H1 (cell line): Measurements from ENCODE around the gene ATP11C. TPM values are rescaled to one million over a fixed set of nuclear protein-coding genes. Genes with fewer than 3 reads are reported as not detected.

Experiments used
- CTCF ChIA-PET: fragments of 300-600 bp; sonication (Branson Sonifier 250); formaldehyde crosslinking; loops from one replicate; lab custom pipeline; 2021; ENCODE audit not compliant: partially characterized antibody; lab: Charles Lee
- POLR2A ChIA-PET: fragments of 300-600 bp; sonication (Branson Sonifier 250); formaldehyde crosslinking; loops from one replicate; lab custom pipeline; 2021; ENCODE audit warnings: inconsistent platforms; ENCODE audit not compliant: partially characterized antibody; lab: Charles Lee
- DNase-seq, 2 experiments: peaks; one replicate each; pipeline versions ENCODE4 v3.0.0 to v3.0.0-alpha.2; 2010 to 2022; ENCODE audit warnings: low spot score in 2 of 2, low read depth in 1 of 2, mixed read lengths in 1 of 2
- FAIRE-seq: peaks from 2 replicates; lab custom pipeline; 2011; peaks lifted over from hg19 to GRCh38; lab: Jason Lieb, UNC
- H2AFZ ChIP-seq: 2 replicates; pipeline ENCODE4 v1.8.1; 2012; ENCODE audit warnings: low read length, inconsistent platforms
- H2AK5ac ChIP-seq: 2 replicates; pipeline ENCODE4 v1.6.1; 2013; ENCODE audit warnings: low read depth, low read length
- H2BK120ac ChIP-seq: replicated peaks from 2 replicates; pipeline ENCODE3; 2013; ENCODE audit warnings: low read depth, low read length, inconsistent platforms
- H2BK12ac ChIP-seq: 2 replicates; pipeline ENCODE4 v1.6.1; 2013; ENCODE audit warnings: low read depth, low read length
- H2BK15ac ChIP-seq: 2 replicates; pipeline ENCODE4 v1.6.1; 2013; ENCODE audit warnings: low read length
- H2BK20ac ChIP-seq: 2 replicates; pipeline ENCODE4 v1.6.1; 2013; ENCODE audit warnings: low read length
- H2BK5ac ChIP-seq: 2 replicates; pipeline ENCODE4 v1.6.1; 2013; ENCODE audit warnings: low read depth, low read length
- H3K14ac ChIP-seq: 2 replicates; pipeline ENCODE4 v1.6.1; 2013; ENCODE audit warnings: inconsistent platforms; ENCODE audit not compliant: insufficient read length
- H3K18ac ChIP-seq: 2 replicates; pipeline ENCODE4 v1.6.1; 2013; ENCODE audit warnings: low read length; ENCODE audit errors: extremely low read depth
- H3K23ac ChIP-seq: 2 replicates; pipeline ENCODE4 v1.6.1; 2013; ENCODE audit warnings: inconsistent platforms; ENCODE audit not compliant: insufficient read length
- H3K23me2 ChIP-seq: 2 replicates; pipeline ENCODE4 v1.6.1; 2013; ENCODE audit warnings: low read depth, low read length
- H3K27ac ChIP-seq: 2 replicates; pipeline ENCODE4 v1.6.1; 2011; ENCODE audit warnings: low read depth, low read length, inconsistent platforms
- H3K27me3 ChIP-seq, 4 experiments: replicated peaks in 1 of 4; 1 replicate in 1 of 4; 2 replicates in 3 of 4; pipeline versions ENCODE4 v1.6.1 to v1.8.1; 2011 to 2013; ENCODE audit warnings: low read length in 3 of 4, mild to moderate bottlenecking in 3 of 4, inconsistent platforms in 2 of 4, mixed read lengths in 2 of 4, moderate library complexity in 1 of 4; ENCODE audit not compliant: control insufficient read depth in 3 of 4, insufficient read depth in 3 of 4; ENCODE audit errors: extremely low read depth in 1 of 4
- H3K36me3 ChIP-seq, 4 experiments: 2 replicates each; pipeline versions ENCODE4 v1.6.1 to v1.8.1; 2011 to 2013; ENCODE audit warnings: mild to moderate bottlenecking in 4 of 4, low read length in 3 of 4, moderate library complexity in 2 of 4, control low read depth in 1 of 4, inconsistent platforms in 1 of 4; ENCODE audit not compliant: insufficient read depth in 4 of 4, control insufficient read depth in 2 of 4
- H3K4ac ChIP-seq: replicated peaks from 2 replicates; pipeline ENCODE3; 2013; ENCODE audit warnings: low read length, low read depth, mixed read lengths, inconsistent platforms; ENCODE audit not compliant: insufficient read length
- H3K4me1 ChIP-seq, 4 experiments: replicated peaks in 1 of 4; 1 replicate in 1 of 4; 2 replicates in 3 of 4; pipeline versions ENCODE4 v1.6.1 to v1.8.1; 2011 to 2013; ENCODE audit warnings: low read length in 3 of 4, inconsistent platforms in 2 of 4, mixed read lengths in 1 of 4; ENCODE audit not compliant: insufficient read depth in 4 of 4, control insufficient read depth in 3 of 4
- H3K4me2 ChIP-seq, 2 experiments: 2 replicates each; pipeline versions ENCODE4 v1.6.1 to v1.8.1; 2011 to 2013; ENCODE audit warnings: low read depth in 2 of 2, low read length in 2 of 2, control low read depth in 1 of 2, inconsistent platforms in 1 of 2, mild to moderate bottlenecking in 1 of 2; ENCODE audit not compliant: insufficient read depth in 1 of 2
- H3K4me3 ChIP-seq, 4 experiments: fragments of 200-600, 300-600 bp in 1 of 4; sonication (generic), shearing (Covaris generic), sonication (Bioruptor Twin) in 1 of 4; 2 replicates each; pipeline versions ENCODE4 v1.5.1 to v1.8.1; 2011 to 2016; ENCODE audit warnings: low read length in 4 of 4, low read depth in 3 of 4, control low read depth in 2 of 4, inconsistent platforms in 2 of 4, mild to moderate bottlenecking in 2 of 4, mixed read lengths in 1 of 4, moderate library complexity in 1 of 4; ENCODE audit not compliant: insufficient read depth in 2 of 4; ENCODE audit errors: extremely low read depth in 1 of 4
- H3K56ac ChIP-seq: replicated peaks from 2 replicates; pipeline ENCODE3; 2013; ENCODE audit warnings: low read depth, mild to moderate bottlenecking, mixed read lengths, low read length, inconsistent platforms; ENCODE audit not compliant: insufficient read length
- H3K79me1 ChIP-seq: 2 replicates; pipeline ENCODE4 v1.6.1; 2013; ENCODE audit warnings: low read depth, low read length, control low read depth
- H3K79me2 ChIP-seq, 2 experiments: 2 replicates each; pipeline versions ENCODE4 v1.6.1 to v1.8.1; 2012 to 2013; ENCODE audit warnings: low read length in 2 of 2, mild to moderate bottlenecking in 2 of 2, inconsistent platforms in 1 of 2; ENCODE audit not compliant: insufficient read depth in 2 of 2, control insufficient read depth in 1 of 2
- H3K9ac ChIP-seq, 4 experiments: replicated peaks in 1 of 4; 1 replicate in 1 of 4; 2 replicates in 3 of 4; pipeline versions ENCODE4 v1.6.1 to v1.8.1; 2011 to 2013; ENCODE audit warnings: low read depth in 3 of 4, low read length in 3 of 4, control low read depth in 2 of 4, mild to moderate bottlenecking in 2 of 4, moderate library complexity in 2 of 4, inconsistent platforms in 1 of 4; ENCODE audit errors: extremely low read depth in 1 of 4
- H3K9me3 ChIP-seq, 2 experiments: 2 replicates each; pipeline versions ENCODE4 v1.6.1 to v1.8.1; 2012 to 2013; ENCODE audit warnings: mild to moderate bottlenecking in 2 of 2, moderate library complexity in 2 of 2, control low read depth in 1 of 2, inconsistent platforms in 1 of 2, low read depth in 1 of 2, low read length in 1 of 2, mixed read lengths in 1 of 2; ENCODE audit not compliant: insufficient read depth in 2 of 2
- H4K20me1 ChIP-seq, 2 experiments: replicated peaks in 1 of 2; 2 replicates each; pipeline versions ENCODE3 to v1.8.1; 2011 to 2013; ENCODE audit warnings: inconsistent platforms in 2 of 2, low read length in 2 of 2, mild to moderate bottlenecking in 1 of 2; ENCODE audit not compliant: insufficient read depth in 2 of 2, control insufficient read depth in 1 of 2
- H4K5ac ChIP-seq: 2 replicates; pipeline ENCODE4 v1.6.1; 2013; ENCODE audit warnings: low read length, low read depth, mixed read lengths, inconsistent platforms; ENCODE audit not compliant: insufficient read length
- H4K8ac ChIP-seq: 2 replicates; pipeline ENCODE4 v1.8.0; 2013; ENCODE audit warnings: mild to moderate bottlenecking, moderate library complexity, low read length, inconsistent platforms; ENCODE audit not compliant: insufficient read depth; ENCODE audit errors: extremely low read depth
- H4K91ac ChIP-seq: replicated peaks from 2 replicates; pipeline ENCODE3; 2013; ENCODE audit warnings: low read length, mixed read lengths, inconsistent platforms; ENCODE audit not compliant: insufficient read length
- BACH1 ChIP-seq: IDR thresholded peaks from 2 replicates; pipeline ENCODE4 v1.6.1; 2012; ENCODE audit warnings: low read length, improper control_type of control experiment
- BRCA1 ChIP-seq: IDR thresholded peaks from 2 replicates; pipeline ENCODE4 v1.6.1; 2012; ENCODE audit warnings: low read depth, low read length, improper control_type of control experiment
- CHD1 ChIP-seq: IDR thresholded peaks from 2 replicates; pipeline ENCODE4 v1.6.1; 2012; ENCODE audit warnings: low read depth, low read length, improper control_type of control experiment
- CHD2 ChIP-seq: IDR thresholded peaks from 2 replicates; pipeline ENCODE4 v1.6.1; 2012; ENCODE audit warnings: low read length, improper control_type of control experiment
- EP300 ChIP-seq, 2 experiments: IDR thresholded peaks; 1 replicate in 1 of 2; 2 replicates in 1 of 2; pipeline ENCODE4 v1.6.1; 2011 to 2012; ENCODE audit warnings: low read depth in 2 of 2, low read length in 2 of 2, mild to moderate bottlenecking in 2 of 2, borderline replicate concordance in 1 of 2, inconsistent platforms in 1 of 2, moderate library complexity in 1 of 2
- FOSL1 ChIP-seq: IDR thresholded peaks from 2 replicates; pipeline ENCODE4 v1.6.1; 2011; ENCODE audit warnings: mild to moderate bottlenecking, low read depth, low read length, moderate library complexity; ENCODE audit not compliant: insufficient read depth
- GABPA ChIP-seq: IDR thresholded peaks from 2 replicates; pipeline ENCODE4 v1.6.1; 2011; ENCODE audit warnings: mild to moderate bottlenecking, low read length, moderate library complexity, borderline replicate concordance; ENCODE audit not compliant: insufficient read depth
- GTF2F1 ChIP-seq: IDR thresholded peaks from 2 replicates; pipeline ENCODE4 v1.6.1; 2012; ENCODE audit warnings: low read depth, low read length, improper control_type of control experiment, borderline replicate concordance
- HDAC6 ChIP-seq: IDR thresholded peaks from one replicate; pipeline ENCODE4 v1.7.1; 2012; ENCODE audit warnings: low read depth, mild to moderate bottlenecking, inconsistent platforms, low read length, moderate library complexity
- KDM4A ChIP-seq: IDR thresholded peaks from one replicate; pipeline ENCODE4 v1.7.1; 2012; ENCODE audit warnings: low read depth, mild to moderate bottlenecking, moderate library complexity, low read length, inconsistent platforms; ENCODE audit not compliant: severe bottlenecking
- POU5F1 ChIP-seq: IDR thresholded peaks from 2 replicates; pipeline ENCODE4 v1.6.1; 2011; ENCODE audit warnings: low read depth, mild to moderate bottlenecking, low read length, moderate library complexity
- RBBP5 ChIP-seq: IDR thresholded peaks from 2 replicates; pipeline ENCODE4 v1.7.1; 2012; ENCODE audit warnings: low read depth, mild to moderate bottlenecking, inconsistent platforms, low read length, moderate library complexity, borderline replicate concordance
- RNF2 ChIP-seq: fragments of 200-900, 300-1000 bp; sonication (generic); IDR thresholded peaks from 2 replicates; pipeline ENCODE4 v1.7.1; 2016; ENCODE audit warnings: borderline replicate concordance, low read depth, mild to moderate bottlenecking, antibody characterized with exemption, low read length; ENCODE audit not compliant: poor library complexity, severe bottlenecking; ENCODE audit errors: missing control alignments
- SIRT6 ChIP-seq: IDR thresholded peaks from one replicate; pipeline ENCODE4 v1.7.1; 2012; ENCODE audit warnings: low read length, inconsistent platforms
- SIX5 ChIP-seq: IDR thresholded peaks from 2 replicates; pipeline ENCODE4 v1.6.1; 2011; ENCODE audit warnings: mild to moderate bottlenecking, low read depth, low read length
- WGBS, 2 experiments: shearing (Covaris generic) in 1 of 2; methylation state at CpG; one replicate each; pipeline versions ENCODE4 v1.1.6 to v1.1.7; 2013 to 2015; ENCODE audit warnings: low lambda C conversion rate in 2 of 2, mixed read lengths in 2 of 2, inconsistent platforms in 1 of 2, low coverage in 1 of 2, missing lambda C conversion rate in 1 of 2; ENCODE audit not compliant: insufficient replicate concordance in 2 of 2, insufficient coverage in 1 of 2, insufficient read length in 1 of 2; ENCODE audit errors: extremely low coverage in 1 of 2, missing lambda C conversion rate in 1 of 2; 5-methylcytosine and 5-hydroxymethylcytosine counted together
- polyA plus RNA-seq, 7 experiments: library from polyadenylated mRNA; depleted of rRNA in 3 of 7; stranded (reverse) in 5 of 7; unstranded in 2 of 7; fragments of >200 nt in 5 of 7; fragments of 200-250 nt in 2 of 7; gene quantifications; 1 replicate in 5 of 7; 2 replicates in 1 of 7; 4 replicates in 1 of 7; pipeline versions ENCODE4 v1.2.1 to v1.2.3, GENCODE V29; 2011 to 2013; ENCODE audit warnings: missing spikeins in 2 of 7, mixed read lengths in 2 of 7
- total RNA-seq: library from RNA; stranded (reverse); fragmentation: NEBNext Ultra II Directional; extraction: Animal tissue kit (Norgen Biotek cat#: 25700); gene quantifications from 2 replicates; pipeline ENCODE4 v1.2.1, GENCODE V29; 2021

The ATP11C gene
- total and polyA plus RNA-seq, 2 of the 8 experiments (the other 6 are each of a cell fraction or from before 2014, with no cell fraction given), result 14.7 to 52.1 TPM

GRCh38 chrX:139823806-139824205 lies 109.0 kb downstream of the ATP11C start:
- H3K18ac ChIP-seq, result no peak overlapping the region
- H3K27me3 ChIP-seq, result no peaks in the 10 kb centered on the region
- H4K20me1 ChIP-seq, result no peaks in the 10 kb centered on the region
- no peaks in the 10 kb centered on the region for H3K23me2 ChIP-seq
- H2BK12ac ChIP-seq, result no peak overlapping the region
- no peak overlapping the region for H3K4ac ChIP-seq
- no peak overlapping the region for H3K14ac ChIP-seq
- no peak overlapping the region for H2BK120ac ChIP-seq
- peaks cover 0 to 16% (median 4%) of the 10 kb centered on the region in 4 experiments; a peak in 4 of 7 replicates for H3K4me1 ChIP-seq
- no peaks in the 10 kb centered on the region for H3K79me1 ChIP-seq
- no peak overlapping the region for H3K9ac ChIP-seq
- POLR2A ChIA-PET, result no interaction called here
- no peak overlapping the region for H3K27ac ChIP-seq
- no peak overlapping the region for H3K56ac ChIP-seq
- H3K36me3 ChIP-seq, result no peaks in the 10 kb centered on the region
- H3K23ac ChIP-seq, result no peak overlapping the region
- no peak overlapping the region for H2BK5ac ChIP-seq
- no peak overlapping the region for H2AFZ ChIP-seq
- DNase-seq (no peak), FAIRE-seq (no peak)
- H2BK20ac ChIP-seq, result no peak overlapping the region
- H3K4me3 ChIP-seq, result no peak overlapping the region
- H2AK5ac ChIP-seq, result no peak overlapping the region
- H4K91ac ChIP-seq, result no peak overlapping the region
- H3K4me2 ChIP-seq, result no peak overlapping the region
- 98% methylated on average over 5 of the region's 6 CpGs; no CpG with 5 or more reads in 1 of the 2 experiments for WGBS, 2 experiments
- H2BK15ac ChIP-seq, result no peak overlapping the region
- CTCF ChIA-PET, result no interaction called here
- H4K8ac ChIP-seq, result no peak overlapping the region
- H4K5ac ChIP-seq, result no peak overlapping the region
- H3K9me3 ChIP-seq, result no peaks in the 10 kb centered on the region
- peaks cover 0 to 13% of the 10 kb centered on the region in 2 experiments; a peak in 2 of 4 replicates for H3K79me2 ChIP-seq
- TF ChIP-seq RNF2, result no peak
- no peak for TF ChIP-seq GABPA
- no peak for TF ChIP-seq SIX5
- no peak for TF ChIP-seq KDM4A
- no peak for TF ChIP-seq FOSL1
- no peak for TF ChIP-seq RBBP5
- no peak for TF ChIP-seq POU5F1
- TF ChIP-seq CHD2, result no peak
- TF ChIP-seq GTF2F1, result no peak
- no peak for TF ChIP-seq SIRT6
- TF ChIP-seq EP300 (IDR thresholded peaks at IDR 0.05; ENCODE audit: borderline replicate concordance in 1 of 2, low read depth in 2 of 2, low read length in 2 of 2), result no peak
- TF ChIP-seq BRCA1, result no peak
- no peak for TF ChIP-seq BACH1
- no peak for TF ChIP-seq HDAC6
- no peak for TF ChIP-seq CHD1
